ENCODE results near the gene IGF2BP2. TPM values are rescaled to one million over a fixed set of nuclear protein-coding genes. Genes with fewer than 3 reads are reported as not detected.

Gene IGF2BP2
- total RNA-seq, 1 experiment from 2014 or later = 154 TPM

GRCh38 chr3:185760088-185760487 lies 64.8 kb downstream of the IGF2BP2 start:
- intact Hi-C loops (cut with micrococcal nuclease) = no loop called here
- Mint-ChIP-seq H3K27me3 (ENCODE audit: insufficient read depth, unreplicated experiment) (no peaks in the 10 kb centered on the region), H3K4me3 (ENCODE audit: unreplicated experiment) (peak overlapping the region; percentile 58), H3K4me1 (ENCODE audit: insufficient read depth, unreplicated experiment) (peaks cover 60% of the 10 kb centered on the region), H3K9me3 (ENCODE audit: unreplicated experiment) (peaks cover 15% of the 10 kb centered on the region), H3K36me3 (ENCODE audit: insufficient read depth, unreplicated experiment) (peaks cover 40% of the 10 kb centered on the region), H3K27ac (ENCODE audit: low read depth, unreplicated experiment) (peak overlapping the region; percentile 68)
- DNase-seq (ENCODE audit: unreplicated experiment) = no peak
- ChIA-PET POLR2A (interaction anchor here (0.6 to 1.6 kb wide), 4 partner anchors 10 to 21 kb away, joined by 3 to 4 read pairs (median 3); no protein-coding TSS in a partner anchor), CTCF (no interaction called here)
- no peak for TF ChIP-seq CTCF (IDR thresholded peaks at IDR 0.05; ENCODE audit: unreplicated experiment)
- no TSS peak for BruUV-seq (replicated peaks)

GRCh38 chr3:185759512-185759911 lies 65.3 kb downstream of the IGF2BP2 start:
- Mint-ChIP-seq H3K4me1 (ENCODE audit: insufficient read depth, unreplicated experiment) (peaks cover 57% of the 10 kb centered on the region), H3K4me3 (ENCODE audit: unreplicated experiment) (no peak overlapping the region), H3K36me3 (ENCODE audit: insufficient read depth, unreplicated experiment) (peaks cover 40% of the 10 kb centered on the region), H3K9me3 (ENCODE audit: unreplicated experiment) (peaks cover 15% of the 10 kb centered on the region), H3K27me3 (ENCODE audit: insufficient read depth, unreplicated experiment) (no peaks in the 10 kb centered on the region), H3K27ac (ENCODE audit: low read depth, unreplicated experiment) (peak overlapping the region; percentile 2)
- intact Hi-C loops (cut with micrococcal nuclease) = no loop called here
- ChIA-PET POLR2A (interaction anchor here (1.6 to 3.0 kb wide), 2 partner anchors 21 to 62 kb away, joined by 3 to 14 read pairs; no protein-coding TSS in a partner anchor), CTCF (interaction anchor here (0.6 to 1.9 kb wide), 3 partner anchors 9 to 148 kb away, joined by 4 to 9 read pairs (median 8); no protein-coding TSS in a partner anchor)
- BruUV-seq (replicated peaks) = no TSS peak
- no peak for TF ChIP-seq CTCF (IDR thresholded peaks at IDR 0.05; ENCODE audit: unreplicated experiment)
- DNase-seq (ENCODE audit: unreplicated experiment) = no peak

GRCh38 chr3:185758912-185759311 lies 65.9 kb downstream of the IGF2BP2 start:
- CTCF ChIA-PET = interaction anchor here (0.6 to 1.9 kb wide), 3 partner anchors 9 to 148 kb away, joined by 4 to 9 read pairs (median 8); no protein-coding TSS in a partner anchor
- POLR2A ChIA-PET = interaction anchor here (3.0 kb wide), 1 partner anchor 62 kb away, joined by 14 read pairs; no protein-coding TSS in a partner anchor
- intact Hi-C loops (cut with micrococcal nuclease) = no loop called here
- no TSS peak for BruUV-seq (replicated peaks)
- H3K27me3 Mint-ChIP-seq (ENCODE audit: insufficient read depth, unreplicated experiment) = no peaks in the 10 kb centered on the region
- no peak for TF ChIP-seq CTCF (IDR thresholded peaks at IDR 0.05; ENCODE audit: unreplicated experiment)
- H3K4me3 Mint-ChIP-seq (ENCODE audit: unreplicated experiment) = no peak overlapping the region
- peaks cover 40% of the 10 kb centered on the region for H3K36me3 Mint-ChIP-seq (ENCODE audit: insufficient read depth, unreplicated experiment)
- peaks cover 57% of the 10 kb centered on the region for H3K4me1 Mint-ChIP-seq (ENCODE audit: insufficient read depth, unreplicated experiment)
- peak overlapping the region; percentile 2 for H3K27ac Mint-ChIP-seq (ENCODE audit: low read depth, unreplicated experiment)
- no peak for DNase-seq (ENCODE audit: unreplicated experiment)
- H3K9me3 Mint-ChIP-seq (ENCODE audit: unreplicated experiment) = peaks cover 15% of the 10 kb centered on the region

DNA sequence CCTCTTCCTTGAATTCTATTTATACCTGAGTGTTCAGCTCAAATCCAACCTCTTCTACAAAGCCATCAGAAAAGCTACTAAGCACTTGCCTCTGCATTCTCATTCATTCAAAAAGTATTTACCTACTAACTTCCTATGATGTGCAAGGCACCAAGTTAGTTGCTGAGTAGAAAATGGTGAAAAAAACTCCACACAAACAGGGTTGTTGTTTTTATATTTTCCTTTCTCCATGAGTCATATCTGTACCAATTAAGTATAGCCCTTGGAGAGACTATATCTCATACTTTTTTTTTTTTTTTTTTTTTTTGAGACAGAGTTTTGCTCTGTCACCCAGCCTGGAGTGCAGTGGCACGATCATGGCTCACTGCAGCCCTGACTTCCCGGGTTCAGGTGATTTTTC lies 67.7 kb downstream of the IGF2BP2 start:
- TF ChIP-seq CTCF (IDR thresholded peaks at IDR 0.05; ENCODE audit: unreplicated experiment) = no peak
- ChIA-PET POLR2A (interaction anchor here (0.6 to 3.0 kb wide), 6 partner anchors 9 to 170 kb away, joined by 3 to 14 read pairs (median 4); no protein-coding TSS in a partner anchor), CTCF (interaction anchor here (0.6 to 1.2 kb wide), 3 partner anchors 16 to 97 kb away, joined by 3 to 5 read pairs (median 4); no protein-coding TSS in a partner anchor)
- no peak for DNase-seq (ENCODE audit: unreplicated experiment)
- no TSS peak for BruUV-seq (replicated peaks)
- H3K4me3 Mint-ChIP-seq (ENCODE audit: unreplicated experiment) = no peak overlapping the region
- intact Hi-C loops (cut with micrococcal nuclease) = no loop called here
- no peak overlapping the region for H3K27ac Mint-ChIP-seq (ENCODE audit: low read depth, unreplicated experiment)
- H3K27me3 Mint-ChIP-seq (ENCODE audit: insufficient read depth, unreplicated experiment) = no peaks in the 10 kb centered on the region
- H3K9me3 Mint-ChIP-seq (ENCODE audit: unreplicated experiment) = peaks cover 15% of the 10 kb centered on the region
- H3K36me3 Mint-ChIP-seq (ENCODE audit: insufficient read depth, unreplicated experiment) = peaks cover 44% of the 10 kb centered on the region
- peaks cover 47% of the 10 kb centered on the region for H3K4me1 Mint-ChIP-seq (ENCODE audit: insufficient read depth, unreplicated experiment)

All from MCF 10A (cell line).